ENCODE measurements around the gene OAS1.

Gene OAS1

GRCh38 chr12:112967306-112967705 is 60.5 kb downstream of the OAS1 start:
- DNase-seq (ENCODE audit: low read depth) = no peak

- DNase-seq (ENCODE audit: low read depth) = no peak
These were observed 61.1 kb downstream of the OAS1 start for GRCh38 chr12:112967858-112968257.

All from stimulated activated CD8-positive, alpha-beta memory T cell treated with anti-CD3 and anti-CD28 coated beads, Interleukin-12 subunit alpha, Interleukin-12 subunit beta, amount 100 ng/mL, for 1 hour (primary cell).